Uterus (tissue), 2 donors: Measurements from ENCODE around the gene TRAP1.

Experiments
- CTCF ChIP-seq, 4 experiments: fragments of 200-600 bp in 2 of 4; fragments of 450-650 bp in 2 of 4; sonication (generic) in 2 of 4; IDR thresholded peaks; one replicate each; pipeline ENCODE4 v1.5.1; 2016 to 2019; ENCODE audit warnings: antibody characterized with exemption in 4 of 4, mild to moderate bottlenecking in 2 of 4, moderate library complexity in 1 of 4
- POLR2A ChIP-seq, 2 donors: fragments of 450-650 bp; IDR thresholded peaks; one replicate each; pipeline ENCODE4 v1.6.1; 2016; ENCODE audit warnings: antibody characterized with exemption in 2 of 2, mild to moderate bottlenecking in 1 of 2, moderate library complexity in 1 of 2

- TF ChIP-seq CTCF (IDR thresholded peaks at IDR 0.05) (no peak), POLR2A (IDR thresholded peaks at IDR 0.05) (no peak)
Measured at GRCh38 chr16:3760518-3760917, 43.2 kb upstream of the TRAP1 start.
